Measurements from ENCODE around the gene OR6C2.
"Not testable (repeated sequence)": the region's sequence is repeated elsewhere in the genome, so short reads cannot be mapped to it uniquely, and the experiment has no call there.

The OR6C2 gene

DNA sequence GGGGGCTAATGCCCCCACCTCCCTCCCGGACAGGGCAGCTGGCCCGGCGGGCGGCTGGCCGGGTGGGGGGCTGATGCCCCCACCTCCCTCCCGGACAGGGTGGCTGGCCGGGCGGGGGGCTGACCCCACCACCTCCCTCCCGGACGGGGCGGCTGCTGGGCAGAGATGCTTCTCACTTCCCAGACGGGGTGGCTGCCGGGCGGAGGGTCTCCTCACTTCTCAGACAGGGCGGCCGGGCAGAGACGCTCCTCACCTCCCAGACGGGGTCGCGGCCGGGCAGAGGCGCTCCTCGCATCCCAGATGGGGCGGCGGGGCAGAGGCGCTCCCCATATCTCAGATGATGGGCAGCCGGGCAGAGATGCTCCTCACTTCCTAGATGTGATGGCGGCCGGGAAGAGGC is 35.3 kb downstream of the OR6C2 start:
- DNase-seq: not testable (repeated sequence)

DNA sequence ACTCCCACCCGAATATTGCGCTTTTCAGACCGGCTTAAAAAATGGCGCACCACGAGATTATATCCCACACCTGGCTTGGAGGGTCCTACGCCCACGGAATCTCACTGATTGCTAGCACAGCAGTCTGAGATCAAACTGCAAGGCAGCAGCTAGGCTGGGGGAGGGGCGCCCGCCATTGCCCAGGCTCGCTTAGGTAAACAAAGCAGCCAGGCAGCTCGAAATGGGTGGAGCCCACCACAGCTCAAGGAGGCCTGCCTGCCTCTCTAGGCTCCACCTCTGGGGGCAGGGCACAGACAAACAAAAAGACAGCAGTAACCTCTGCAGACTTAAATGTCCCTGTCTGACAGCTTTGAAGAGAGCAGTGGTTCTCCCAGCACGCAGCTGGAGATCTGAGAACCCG is 40.4 kb downstream of the OR6C2 start:
- not testable (repeated sequence) for DNase-seq

DNA sequence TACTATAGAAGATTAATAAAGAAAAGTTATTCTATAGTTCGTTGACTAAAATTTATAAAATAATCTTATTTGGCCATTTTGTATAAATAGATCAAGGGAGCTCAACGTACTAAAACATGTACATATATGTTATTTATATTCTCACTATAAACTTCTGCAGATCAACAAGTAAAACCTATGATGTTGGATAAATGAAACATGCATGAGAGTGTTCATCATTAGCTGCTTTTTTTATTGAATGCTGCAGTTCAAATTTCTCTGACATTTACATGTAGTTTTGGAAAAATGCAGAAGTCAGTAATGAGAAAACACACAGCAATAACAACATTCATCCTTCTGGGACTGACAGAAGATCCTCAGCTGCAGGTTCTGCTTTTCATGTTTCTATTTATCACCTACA is 48.2 kb downstream of the OR6C2 start, which contains the start of gene OR6C68:
Gene OR6C68 (plus strand): TSS at position 301 of the 400 bp plus-strand sequence. CDS start 0 bp downstream, at position 301.
- DNase-seq: no peak

DNA sequence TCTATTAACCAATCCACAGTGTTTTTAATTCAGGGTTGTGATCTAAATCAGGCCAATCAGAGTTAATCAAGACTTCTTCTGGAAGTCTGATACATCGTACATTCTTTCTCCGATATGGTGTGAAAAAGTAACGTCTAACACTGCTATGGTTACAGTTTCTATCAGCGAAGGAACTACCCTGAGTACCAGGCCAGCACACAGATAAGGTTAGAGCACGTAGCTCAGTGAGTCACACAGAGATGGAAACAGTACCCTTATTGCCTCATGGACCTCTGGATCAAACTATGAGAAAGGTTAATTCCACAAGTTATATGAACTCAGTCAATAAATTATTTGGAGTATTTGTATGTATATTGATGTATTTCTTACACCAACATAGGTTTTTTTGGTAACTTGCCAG is 51.6 kb downstream of the OR6C2 start:
- DNase-seq: no peak

DNA sequence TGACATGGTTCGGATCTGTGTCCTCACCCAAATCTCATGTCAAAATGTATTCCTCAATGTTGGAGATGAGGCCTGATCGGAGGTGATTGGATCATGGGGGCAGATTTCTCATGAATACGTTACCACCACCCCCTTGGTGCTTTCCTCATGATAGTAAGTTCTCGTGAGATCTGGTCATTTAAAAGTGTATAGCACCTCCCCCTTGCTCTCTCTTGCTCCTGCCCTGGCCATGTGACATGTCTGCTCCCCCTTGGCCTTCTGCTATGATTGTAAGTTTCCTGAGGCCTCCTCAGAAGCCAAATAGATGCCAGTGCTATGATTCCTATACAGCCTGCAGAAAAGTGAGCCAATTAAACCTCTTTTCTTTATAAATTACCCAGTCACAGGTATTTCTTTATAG is 55.4 kb downstream of the OR6C2 start:
- DNase-seq: no peak

DNA sequence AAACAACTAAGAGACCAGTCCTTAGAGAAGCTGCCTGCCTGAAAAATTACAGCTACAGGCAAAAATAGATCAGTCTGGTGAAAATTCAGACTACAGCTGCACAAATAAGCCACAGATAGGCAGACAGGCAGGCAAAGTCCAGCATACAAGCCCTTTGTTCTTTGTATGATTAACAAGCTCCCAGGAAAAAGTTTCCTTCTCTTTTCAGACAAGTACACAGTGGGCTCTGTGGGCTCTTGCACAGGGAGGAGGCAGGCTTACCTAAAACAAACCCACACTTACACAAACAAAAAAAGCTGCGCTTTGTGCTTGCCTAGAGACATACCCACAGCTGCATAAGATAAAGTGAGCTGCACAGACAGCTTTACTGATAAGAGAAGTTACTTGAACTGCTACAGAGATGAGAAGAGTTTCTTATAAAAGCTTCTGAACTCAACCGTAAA is 56.0 kb downstream of the OR6C2 start:
- DNase-seq: no peak

DNA sequence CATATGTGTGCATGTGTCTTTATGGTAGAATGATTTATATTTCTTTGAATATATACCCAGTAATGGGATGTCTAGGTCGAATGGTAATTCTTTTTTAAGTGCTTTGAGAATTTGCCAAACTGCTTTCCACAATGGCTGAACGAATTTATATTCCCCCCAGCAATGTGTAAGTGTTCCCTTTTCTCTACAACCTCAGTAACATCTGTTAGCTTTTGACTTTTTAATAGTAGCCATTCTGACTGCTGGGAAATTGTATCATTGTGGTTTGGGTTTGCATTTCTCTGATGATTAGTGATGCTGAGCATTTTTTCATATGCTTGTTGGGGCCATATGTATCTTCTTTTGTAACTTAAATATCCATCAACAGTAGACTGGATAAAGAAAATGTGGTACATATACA is 57.7 kb downstream of the OR6C2 start:
- DNase-seq: no peak

All from activated CD4-positive, alpha-beta T cell treated with anti-CD3 and anti-CD28 coated beads for 48 hours (primary cell).